Mucosa of stomach (tissue), 1 donor: ENCODE data around the gene ENOX2.

Source experiments
- H3K27me3 ChIP-seq: one replicate; pipeline ENCODE4 v1.7.0; 2013; ENCODE audit warnings: mild to moderate bottlenecking, low read length; ENCODE audit not compliant: control insufficient read depth, insufficient read depth
- H3K36me3 ChIP-seq: one replicate; pipeline ENCODE4 v1.7.0; 2013; ENCODE audit warnings: low read length; ENCODE audit not compliant: control insufficient read depth, insufficient read depth
- H3K4me1 ChIP-seq: one replicate; pipeline ENCODE4 v1.7.0; 2013; ENCODE audit warnings: mild to moderate bottlenecking, low read length; ENCODE audit not compliant: control insufficient read depth, insufficient read depth
- H3K4me3 ChIP-seq: one replicate; pipeline ENCODE4 v1.7.0; 2013; ENCODE audit warnings: low read length
- H3K9ac ChIP-seq: one replicate; pipeline ENCODE4 v1.7.0; 2013; ENCODE audit warnings: mild to moderate bottlenecking, low read length, moderate library complexity
- H3K9me3 ChIP-seq: one replicate; pipeline ENCODE4 v1.7.0; 2013; ENCODE audit warnings: mild to moderate bottlenecking, low read length, moderate library complexity; ENCODE audit not compliant: control insufficient read depth
- donor health status: Pancreatic carcinoma.

The ENOX2 gene

DNA sequence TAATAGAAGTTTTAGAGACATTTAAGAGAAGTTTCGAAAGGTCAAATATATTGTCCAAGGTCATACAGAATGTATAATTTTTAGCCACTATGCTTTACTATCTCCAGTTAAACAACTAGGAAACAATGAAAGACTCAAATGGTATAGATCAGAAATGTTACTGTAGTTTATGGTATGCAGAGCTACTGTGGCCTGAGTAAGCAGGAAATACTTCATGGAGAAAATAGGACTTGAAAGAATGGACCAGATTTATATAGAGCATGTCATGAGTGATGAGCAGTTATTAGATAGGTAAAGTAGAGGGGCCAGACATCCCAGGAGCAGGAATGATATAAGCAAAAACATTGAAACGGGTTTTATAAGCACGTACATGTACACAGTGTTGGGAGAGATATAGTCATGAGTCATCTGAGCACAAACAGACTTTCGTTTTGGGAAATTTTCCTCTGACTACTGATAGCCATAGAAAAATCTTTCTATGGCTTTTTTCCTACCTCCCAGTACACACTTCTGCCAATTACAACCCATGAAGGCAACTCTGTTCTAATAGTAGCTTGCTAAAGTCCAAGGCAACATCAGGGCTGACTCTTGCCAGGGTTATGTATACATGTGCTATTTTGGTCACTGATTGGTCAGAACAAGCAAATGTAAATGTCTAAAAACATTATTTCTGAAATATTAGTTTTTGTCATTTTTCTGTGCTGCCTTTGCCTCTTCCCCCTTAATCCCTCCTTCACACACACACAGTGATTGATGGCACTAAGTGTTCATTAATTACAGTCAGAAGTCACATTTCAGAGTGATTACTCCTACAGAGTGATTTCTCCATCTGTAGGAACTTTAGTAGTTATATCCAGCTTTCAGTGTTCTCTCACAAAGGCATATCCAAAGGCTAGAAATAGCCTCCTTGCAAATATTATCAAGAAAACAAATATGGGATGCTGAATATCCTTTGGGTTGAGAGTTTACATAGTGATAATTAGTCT is 198.7 kb downstream of the ENOX2 start:
- H3K9me3 ChIP-seq = no peaks in the 10 kb centered on the region
- H3K9ac ChIP-seq = no peak overlapping the region
- no peaks in the 10 kb centered on the region for H3K36me3 ChIP-seq
- H3K27me3 ChIP-seq = no peaks in the 10 kb centered on the region
- no peak overlapping the region for H3K4me3 ChIP-seq
- peaks cover 7% of the 10 kb centered on the region for H3K4me1 ChIP-seq

DNA sequence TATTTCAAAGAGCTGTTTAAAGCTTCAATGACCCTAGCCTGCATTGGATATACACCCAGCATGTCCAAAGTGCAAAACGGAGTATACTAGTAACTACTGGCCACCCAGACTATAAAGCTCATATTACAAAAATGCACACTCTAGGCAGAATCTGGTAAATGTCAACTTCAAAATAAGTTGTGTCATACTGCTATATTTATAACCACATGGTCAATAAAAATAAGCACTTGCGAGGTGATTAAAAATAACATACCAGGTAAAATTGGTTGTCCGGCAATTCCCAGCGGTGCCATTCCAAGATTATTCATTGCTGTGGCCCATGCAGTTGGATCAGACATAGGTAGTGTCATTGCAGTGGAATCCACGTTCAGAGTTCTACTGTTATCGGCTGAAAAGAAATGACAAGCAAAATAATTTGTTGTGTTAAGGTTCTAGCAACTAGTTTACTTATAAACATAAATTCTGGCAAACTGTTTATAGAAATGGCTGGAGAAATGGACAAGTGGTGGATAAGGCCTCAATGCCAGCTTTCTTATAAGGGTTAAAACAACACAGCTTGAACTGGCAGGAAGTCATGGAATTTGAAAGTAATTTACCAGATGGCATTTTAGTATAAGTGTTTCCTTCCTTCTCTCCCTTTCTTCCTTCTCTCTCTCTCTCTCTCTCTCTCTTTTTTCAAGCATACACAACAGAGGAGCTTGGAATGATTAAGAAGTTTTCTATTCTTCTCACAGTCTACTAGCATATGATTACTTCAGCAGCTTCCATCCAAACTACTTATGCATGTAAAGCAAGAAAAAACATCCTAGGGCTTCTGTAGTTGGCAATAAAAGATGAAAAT is 199.9 kb downstream of the ENOX2 start:
- H3K36me3 ChIP-seq = no peaks in the 10 kb centered on the region
- H3K27me3 ChIP-seq = no peaks in the 10 kb centered on the region
- no peaks in the 10 kb centered on the region for H3K9me3 ChIP-seq
- no peak overlapping the region for H3K4me3 ChIP-seq
- no peak overlapping the region for H3K9ac ChIP-seq
- H3K4me1 ChIP-seq = peaks cover 7% of the 10 kb centered on the region

DNA sequence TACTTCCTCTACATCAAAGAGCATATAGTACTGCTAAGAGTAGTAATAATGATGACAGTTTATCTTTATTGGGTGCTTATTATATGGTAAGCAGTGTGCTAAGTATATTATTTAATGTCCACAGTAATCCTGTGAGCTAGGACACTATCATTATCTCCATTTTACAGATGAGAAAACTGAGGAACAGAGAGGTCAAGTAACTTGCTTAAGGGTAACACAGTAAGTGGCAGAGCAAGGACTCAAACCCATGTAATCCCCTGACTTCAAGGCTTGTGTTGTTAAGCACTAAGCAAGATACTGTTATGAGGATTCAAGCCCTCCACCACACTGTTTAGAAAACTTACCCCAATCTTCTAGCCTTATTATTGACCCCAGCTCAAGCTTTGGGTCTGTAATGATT is 202.4 kb downstream of the ENOX2 start:
- no peak overlapping the region for H3K4me3 ChIP-seq
- H3K27me3 ChIP-seq = no peaks in the 10 kb centered on the region
- H3K36me3 ChIP-seq = no peaks in the 10 kb centered on the region
- H3K9ac ChIP-seq = no peak overlapping the region
- H3K4me1 ChIP-seq = peaks cover 7% of the 10 kb centered on the region
- no peaks in the 10 kb centered on the region for H3K9me3 ChIP-seq

DNA sequence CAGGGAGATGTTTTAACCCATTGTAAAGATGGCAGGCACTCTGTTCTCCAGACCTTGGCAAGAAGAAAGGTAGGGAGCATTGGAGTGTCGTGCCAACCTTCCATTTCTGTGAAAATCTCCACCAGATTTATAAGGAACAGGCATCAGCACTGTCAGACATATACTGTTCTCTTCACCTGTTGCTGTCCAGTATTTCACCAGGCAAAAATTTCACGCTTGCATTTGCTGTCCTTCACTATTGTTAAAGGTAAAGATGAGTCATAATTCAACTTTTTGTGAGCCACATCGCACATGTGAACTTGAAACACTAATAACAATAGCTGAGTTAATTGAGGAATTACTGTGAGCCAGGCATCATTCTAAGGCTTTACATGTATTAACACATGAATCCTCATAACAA is 203.4 kb downstream of the ENOX2 start:
- H3K4me3 ChIP-seq = no peak overlapping the region
- H3K9ac ChIP-seq = no peak overlapping the region
- H3K27me3 ChIP-seq = no peaks in the 10 kb centered on the region
- no peaks in the 10 kb centered on the region for H3K9me3 ChIP-seq
- H3K4me1 ChIP-seq = peaks cover 3% of the 10 kb centered on the region
- no peaks in the 10 kb centered on the region for H3K36me3 ChIP-seq

GRCh38 chrX:130696542-130696941 is 206.5 kb downstream of the ENOX2 start:
- Histone ChIP-seq H3K9me3 (no peaks in the 10 kb centered on the region), H3K4me3 (no peak overlapping the region), H3K36me3 (no peaks in the 10 kb centered on the region), H3K27me3 (no peaks in the 10 kb centered on the region), H3K4me1 (no peaks in the 10 kb centered on the region), H3K9ac (no peak overlapping the region)

DNA sequence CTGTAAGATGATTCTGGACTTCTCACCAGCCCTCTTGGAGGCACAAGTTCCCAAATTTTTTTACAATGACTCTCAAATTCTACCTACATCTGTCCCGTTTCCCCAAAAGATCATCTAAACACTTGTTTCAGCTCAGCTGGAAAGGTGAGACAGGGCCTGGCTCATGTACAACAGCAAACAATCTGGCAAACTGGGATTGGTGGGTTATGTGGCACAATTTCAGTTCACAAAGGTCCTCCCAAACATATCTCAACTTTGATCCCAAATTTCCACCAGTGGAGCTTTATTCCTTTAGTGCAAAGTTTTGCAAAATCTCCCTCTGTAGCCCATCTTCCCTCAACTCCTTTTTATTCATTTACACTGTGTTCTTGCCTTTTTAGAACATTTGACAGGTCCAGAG is 207.1 kb downstream of the ENOX2 start:
- H3K9ac ChIP-seq = no peak overlapping the region
- no peaks in the 10 kb centered on the region for H3K36me3 ChIP-seq
- H3K4me3 ChIP-seq = no peak overlapping the region
- no peaks in the 10 kb centered on the region for H3K9me3 ChIP-seq
- H3K27me3 ChIP-seq = no peaks in the 10 kb centered on the region
- no peaks in the 10 kb centered on the region for H3K4me1 ChIP-seq

- H3K9me3 ChIP-seq = no peaks in the 10 kb centered on the region
- no peak overlapping the region for H3K4me3 ChIP-seq
- no peaks in the 10 kb centered on the region for H3K36me3 ChIP-seq
- no peaks in the 10 kb centered on the region for H3K4me1 ChIP-seq
- H3K27me3 ChIP-seq = no peaks in the 10 kb centered on the region
- no peak overlapping the region for H3K9ac ChIP-seq
Observed at GRCh38 chrX:130694983-130695382, 208.0 kb downstream of the ENOX2 start.

DNA sequence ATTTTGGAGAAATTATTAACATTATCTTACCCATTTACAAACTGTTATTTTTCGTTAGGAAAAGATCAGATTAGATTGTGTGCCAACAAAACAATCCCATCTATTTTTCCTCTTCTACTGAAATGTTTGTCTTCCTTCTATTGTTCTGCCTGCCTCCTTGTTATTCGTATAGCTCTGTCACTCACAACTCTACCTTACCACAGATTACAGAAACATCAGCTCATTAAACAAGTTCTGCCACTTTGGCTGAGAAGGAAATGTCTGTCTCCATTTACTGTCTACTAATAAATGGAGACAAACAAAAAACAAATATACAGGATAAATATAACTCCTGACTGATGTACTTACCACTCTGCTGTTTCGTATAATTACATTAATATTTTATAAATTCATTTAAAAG is 211.4 kb downstream of the ENOX2 start:
- Histone ChIP-seq H3K4me3 (no peak overlapping the region), H3K9ac (no peak overlapping the region), H3K4me1 (no peaks in the 10 kb centered on the region), H3K36me3 (no peaks in the 10 kb centered on the region), H3K27me3 (no peaks in the 10 kb centered on the region), H3K9me3 (no peaks in the 10 kb centered on the region)

- Histone ChIP-seq H3K9ac (no peak overlapping the region), H3K9me3 (no peaks in the 10 kb centered on the region), H3K4me3 (no peak overlapping the region), H3K36me3 (no peaks in the 10 kb centered on the region), H3K4me1 (no peaks in the 10 kb centered on the region), H3K27me3 (no peaks in the 10 kb centered on the region)
Observed at GRCh38 chrX:130688360-130688759, 214.6 kb downstream of the ENOX2 start.

DNA sequence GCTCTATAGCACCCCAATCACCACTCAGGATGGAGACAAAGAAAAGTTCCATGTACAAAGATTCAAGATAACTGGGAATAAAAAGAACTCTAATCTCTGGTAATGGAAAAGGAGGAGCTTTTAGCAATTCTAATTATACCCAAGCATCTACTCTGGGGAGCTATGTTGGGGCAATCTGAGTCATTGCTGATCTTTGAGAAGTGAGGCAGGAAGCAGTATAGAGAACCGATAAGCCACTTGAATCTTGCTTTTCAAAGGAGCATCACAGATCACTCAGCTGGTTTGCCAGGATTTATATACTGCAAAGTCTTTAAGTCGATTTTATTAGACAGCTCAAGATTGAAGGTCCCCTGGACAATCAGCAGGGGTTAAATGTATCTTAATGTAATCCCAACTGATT is 220.0 kb downstream of the ENOX2 start:
- Histone ChIP-seq H3K9ac (no peak overlapping the region), H3K27me3 (no peaks in the 10 kb centered on the region), H3K4me3 (no peak overlapping the region), H3K4me1 (no peaks in the 10 kb centered on the region), H3K9me3 (no peaks in the 10 kb centered on the region), H3K36me3 (no peaks in the 10 kb centered on the region)

DNA sequence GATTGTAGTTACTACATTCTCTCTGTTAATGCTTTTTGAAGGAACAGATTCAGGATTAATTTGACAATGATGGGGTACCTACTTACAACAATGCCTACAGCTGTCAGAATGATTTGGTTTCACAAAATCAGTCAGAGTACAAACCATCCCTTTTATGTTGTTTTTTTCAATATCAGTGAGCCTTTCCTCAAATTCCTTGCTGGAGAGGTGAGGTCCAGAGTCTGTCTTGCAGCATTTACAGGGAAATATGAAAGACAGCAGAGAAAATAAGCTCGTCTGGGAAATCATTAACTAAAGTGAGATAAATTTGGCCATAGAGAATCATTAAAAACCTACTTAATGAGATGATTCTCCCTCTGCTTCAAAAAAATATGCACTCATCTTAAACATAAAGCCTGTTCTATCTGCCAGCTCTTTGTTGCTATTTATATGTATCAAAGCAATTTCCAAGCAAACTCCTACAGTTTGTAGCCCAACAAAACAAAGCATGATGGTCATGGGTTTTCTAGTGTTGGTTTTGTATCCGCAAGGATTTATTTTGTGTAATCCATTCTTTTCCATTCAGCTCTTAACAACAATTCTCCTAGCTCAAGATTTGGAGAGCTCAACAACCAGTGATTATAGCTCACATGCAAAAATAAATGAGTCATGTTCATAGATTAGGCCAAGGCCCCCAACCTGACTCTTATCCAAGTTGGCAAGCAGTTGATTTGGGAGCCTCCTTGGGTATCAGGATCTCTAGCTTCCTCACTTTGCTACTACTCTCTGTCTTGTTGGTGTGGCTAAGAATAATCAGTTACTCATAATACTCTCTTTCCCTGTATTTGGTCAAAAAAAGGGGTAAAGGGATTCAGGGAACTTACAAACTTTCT is 222.6 kb downstream of the ENOX2 start:
- H3K9me3 ChIP-seq = no peaks in the 10 kb centered on the region
- H3K4me3 ChIP-seq = no peak overlapping the region
- peaks cover 12% of the 10 kb centered on the region for H3K4me1 ChIP-seq
- no peaks in the 10 kb centered on the region for H3K27me3 ChIP-seq
- no peak overlapping the region for H3K9ac ChIP-seq
- H3K36me3 ChIP-seq = no peaks in the 10 kb centered on the region
